H1 (cell line): ENCODE measurements around the gene ACBD4. TPM values are rescaled to one million over a fixed set of nuclear protein-coding genes. Genes with fewer than 3 reads are reported as not detected.

Experiments
- CTCF ChIA-PET: fragments of 300-600 bp; sonication (Branson Sonifier 250); formaldehyde crosslinking; loops from one replicate; lab custom pipeline; 2021; ENCODE audit not compliant: partially characterized antibody; lab: Charles Lee
- POLR2A ChIA-PET: fragments of 300-600 bp; sonication (Branson Sonifier 250); formaldehyde crosslinking; loops from one replicate; lab custom pipeline; 2021; ENCODE audit warnings: inconsistent platforms; ENCODE audit not compliant: partially characterized antibody; lab: Charles Lee
- DNase-seq, 2 experiments: peaks; one replicate each; pipeline versions ENCODE4 v3.0.0 to v3.0.0-alpha.2; 2010 to 2022; ENCODE audit warnings: low spot score in 2 of 2, low read depth in 1 of 2, mixed read lengths in 1 of 2
- FAIRE-seq: peaks from 2 replicates; lab custom pipeline; 2011; peaks lifted over from hg19 to GRCh38; lab: Jason Lieb, UNC
- H2AFZ ChIP-seq: 2 replicates; pipeline ENCODE4 v1.8.1; 2012; ENCODE audit warnings: low read length, inconsistent platforms
- H2AK5ac ChIP-seq: 2 replicates; pipeline ENCODE4 v1.6.1; 2013; ENCODE audit warnings: low read depth, low read length
- H2BK120ac ChIP-seq: replicated peaks from 2 replicates; pipeline ENCODE3; 2013; ENCODE audit warnings: low read depth, low read length, inconsistent platforms
- H2BK12ac ChIP-seq: 2 replicates; pipeline ENCODE4 v1.6.1; 2013; ENCODE audit warnings: low read depth, low read length
- H2BK15ac ChIP-seq: 2 replicates; pipeline ENCODE4 v1.6.1; 2013; ENCODE audit warnings: low read length
- H2BK20ac ChIP-seq: 2 replicates; pipeline ENCODE4 v1.6.1; 2013; ENCODE audit warnings: low read length
- H2BK5ac ChIP-seq: 2 replicates; pipeline ENCODE4 v1.6.1; 2013; ENCODE audit warnings: low read depth, low read length
- H3K14ac ChIP-seq: 2 replicates; pipeline ENCODE4 v1.6.1; 2013; ENCODE audit warnings: inconsistent platforms; ENCODE audit not compliant: insufficient read length
- H3K18ac ChIP-seq: 2 replicates; pipeline ENCODE4 v1.6.1; 2013; ENCODE audit warnings: low read length; ENCODE audit errors: extremely low read depth
- H3K23ac ChIP-seq: 2 replicates; pipeline ENCODE4 v1.6.1; 2013; ENCODE audit warnings: inconsistent platforms; ENCODE audit not compliant: insufficient read length
- H3K23me2 ChIP-seq: 2 replicates; pipeline ENCODE4 v1.6.1; 2013; ENCODE audit warnings: low read depth, low read length
- H3K27ac ChIP-seq: 2 replicates; pipeline ENCODE4 v1.6.1; 2011; ENCODE audit warnings: low read depth, low read length, inconsistent platforms
- H3K27me3 ChIP-seq, 4 experiments: replicated peaks in 1 of 4; 1 replicate in 1 of 4; 2 replicates in 3 of 4; pipeline versions ENCODE4 v1.6.1 to v1.8.1; 2011 to 2013; ENCODE audit warnings: low read length in 3 of 4, mild to moderate bottlenecking in 3 of 4, inconsistent platforms in 2 of 4, mixed read lengths in 2 of 4, moderate library complexity in 1 of 4; ENCODE audit not compliant: control insufficient read depth in 3 of 4, insufficient read depth in 3 of 4; ENCODE audit errors: extremely low read depth in 1 of 4
- H3K36me3 ChIP-seq, 4 experiments: 2 replicates each; pipeline versions ENCODE4 v1.6.1 to v1.8.1; 2011 to 2013; ENCODE audit warnings: mild to moderate bottlenecking in 4 of 4, low read length in 3 of 4, moderate library complexity in 2 of 4, control low read depth in 1 of 4, inconsistent platforms in 1 of 4; ENCODE audit not compliant: insufficient read depth in 4 of 4, control insufficient read depth in 2 of 4
- H3K4ac ChIP-seq: replicated peaks from 2 replicates; pipeline ENCODE3; 2013; ENCODE audit warnings: low read length, low read depth, mixed read lengths, inconsistent platforms; ENCODE audit not compliant: insufficient read length
- H3K4me1 ChIP-seq, 4 experiments: replicated peaks in 1 of 4; 1 replicate in 1 of 4; 2 replicates in 3 of 4; pipeline versions ENCODE4 v1.6.1 to v1.8.1; 2011 to 2013; ENCODE audit warnings: low read length in 3 of 4, inconsistent platforms in 2 of 4, mixed read lengths in 1 of 4; ENCODE audit not compliant: insufficient read depth in 4 of 4, control insufficient read depth in 3 of 4
- H3K4me2 ChIP-seq, 2 experiments: 2 replicates each; pipeline versions ENCODE4 v1.6.1 to v1.8.1; 2011 to 2013; ENCODE audit warnings: low read depth in 2 of 2, low read length in 2 of 2, control low read depth in 1 of 2, inconsistent platforms in 1 of 2, mild to moderate bottlenecking in 1 of 2; ENCODE audit not compliant: insufficient read depth in 1 of 2
- H3K4me3 ChIP-seq, 4 experiments: fragments of 200-600, 300-600 bp in 1 of 4; sonication (generic), shearing (Covaris generic), sonication (Bioruptor Twin) in 1 of 4; 2 replicates each; pipeline versions ENCODE4 v1.5.1 to v1.8.1; 2011 to 2016; ENCODE audit warnings: low read length in 4 of 4, low read depth in 3 of 4, control low read depth in 2 of 4, inconsistent platforms in 2 of 4, mild to moderate bottlenecking in 2 of 4, mixed read lengths in 1 of 4, moderate library complexity in 1 of 4; ENCODE audit not compliant: insufficient read depth in 2 of 4; ENCODE audit errors: extremely low read depth in 1 of 4
- H3K56ac ChIP-seq: replicated peaks from 2 replicates; pipeline ENCODE3; 2013; ENCODE audit warnings: low read depth, mild to moderate bottlenecking, mixed read lengths, low read length, inconsistent platforms; ENCODE audit not compliant: insufficient read length
- H3K79me1 ChIP-seq: 2 replicates; pipeline ENCODE4 v1.6.1; 2013; ENCODE audit warnings: low read depth, low read length, control low read depth
- H3K79me2 ChIP-seq, 2 experiments: 2 replicates each; pipeline versions ENCODE4 v1.6.1 to v1.8.1; 2012 to 2013; ENCODE audit warnings: low read length in 2 of 2, mild to moderate bottlenecking in 2 of 2, inconsistent platforms in 1 of 2; ENCODE audit not compliant: insufficient read depth in 2 of 2, control insufficient read depth in 1 of 2
- H3K9ac ChIP-seq, 4 experiments: replicated peaks in 1 of 4; 1 replicate in 1 of 4; 2 replicates in 3 of 4; pipeline versions ENCODE4 v1.6.1 to v1.8.1; 2011 to 2013; ENCODE audit warnings: low read depth in 3 of 4, low read length in 3 of 4, control low read depth in 2 of 4, mild to moderate bottlenecking in 2 of 4, moderate library complexity in 2 of 4, inconsistent platforms in 1 of 4; ENCODE audit errors: extremely low read depth in 1 of 4
- H3K9me3 ChIP-seq, 2 experiments: 2 replicates each; pipeline versions ENCODE4 v1.6.1 to v1.8.1; 2012 to 2013; ENCODE audit warnings: mild to moderate bottlenecking in 2 of 2, moderate library complexity in 2 of 2, control low read depth in 1 of 2, inconsistent platforms in 1 of 2, low read depth in 1 of 2, low read length in 1 of 2, mixed read lengths in 1 of 2; ENCODE audit not compliant: insufficient read depth in 2 of 2
- H4K20me1 ChIP-seq, 2 experiments: replicated peaks in 1 of 2; 2 replicates each; pipeline versions ENCODE3 to v1.8.1; 2011 to 2013; ENCODE audit warnings: inconsistent platforms in 2 of 2, low read length in 2 of 2, mild to moderate bottlenecking in 1 of 2; ENCODE audit not compliant: insufficient read depth in 2 of 2, control insufficient read depth in 1 of 2
- H4K5ac ChIP-seq: 2 replicates; pipeline ENCODE4 v1.6.1; 2013; ENCODE audit warnings: low read length, low read depth, mixed read lengths, inconsistent platforms; ENCODE audit not compliant: insufficient read length
- H4K8ac ChIP-seq: 2 replicates; pipeline ENCODE4 v1.8.0; 2013; ENCODE audit warnings: mild to moderate bottlenecking, moderate library complexity, low read length, inconsistent platforms; ENCODE audit not compliant: insufficient read depth; ENCODE audit errors: extremely low read depth
- H4K91ac ChIP-seq: replicated peaks from 2 replicates; pipeline ENCODE3; 2013; ENCODE audit warnings: low read length, mixed read lengths, inconsistent platforms; ENCODE audit not compliant: insufficient read length
- CEBPB ChIP-seq: IDR thresholded peaks from 2 replicates; pipeline ENCODE4 v1.6.1; 2012; ENCODE audit warnings: low read depth, low read length
- CHD1 ChIP-seq: IDR thresholded peaks from 2 replicates; pipeline ENCODE4 v1.6.1; 2012; ENCODE audit warnings: low read depth, low read length, improper control_type of control experiment
- CREB1 ChIP-seq: IDR thresholded peaks from 2 replicates; pipeline ENCODE4 v1.6.1; 2012; ENCODE audit warnings: inconsistent platforms
- JUND ChIP-seq: IDR thresholded peaks from 2 replicates; pipeline ENCODE4 v1.6.1; 2011; ENCODE audit warnings: mild to moderate bottlenecking, improper control_type of control experiment, low read length
- KDM4A ChIP-seq: IDR thresholded peaks from one replicate; pipeline ENCODE4 v1.7.1; 2012; ENCODE audit warnings: low read depth, mild to moderate bottlenecking, moderate library complexity, low read length, inconsistent platforms; ENCODE audit not compliant: severe bottlenecking
- RNF2 ChIP-seq: fragments of 200-900, 300-1000 bp; sonication (generic); IDR thresholded peaks from 2 replicates; pipeline ENCODE4 v1.7.1; 2016; ENCODE audit warnings: borderline replicate concordance, low read depth, mild to moderate bottlenecking, antibody characterized with exemption, low read length; ENCODE audit not compliant: poor library complexity, severe bottlenecking; ENCODE audit errors: missing control alignments
- TEAD4 ChIP-seq: IDR thresholded peaks from 2 replicates; pipeline ENCODE4 v1.6.1; 2012; ENCODE audit warnings: low read depth, low read length, inconsistent platforms, mixed read lengths
- WGBS, 2 experiments: shearing (Covaris generic) in 1 of 2; methylation state at CpG; one replicate each; pipeline versions ENCODE4 v1.1.6 to v1.1.7; 2013 to 2015; ENCODE audit warnings: low lambda C conversion rate in 2 of 2, mixed read lengths in 2 of 2, inconsistent platforms in 1 of 2, low coverage in 1 of 2, missing lambda C conversion rate in 1 of 2; ENCODE audit not compliant: insufficient replicate concordance in 2 of 2, insufficient coverage in 1 of 2, insufficient read length in 1 of 2; ENCODE audit errors: extremely low coverage in 1 of 2, missing lambda C conversion rate in 1 of 2; 5-methylcytosine and 5-hydroxymethylcytosine counted together
- polyA plus RNA-seq, 7 experiments: library from polyadenylated mRNA; depleted of rRNA in 3 of 7; stranded (reverse) in 5 of 7; unstranded in 2 of 7; fragments of >200 nt in 5 of 7; fragments of 200-250 nt in 2 of 7; gene quantifications; 1 replicate in 5 of 7; 2 replicates in 1 of 7; 4 replicates in 1 of 7; pipeline versions ENCODE4 v1.2.1 to v1.2.3, GENCODE V29; 2011 to 2013; ENCODE audit warnings: missing spikeins in 2 of 7, mixed read lengths in 2 of 7
- total RNA-seq: library from RNA; stranded (reverse); fragmentation: NEBNext Ultra II Directional; extraction: Animal tissue kit (Norgen Biotek cat#: 25700); gene quantifications from 2 replicates; pipeline ENCODE4 v1.2.1, GENCODE V29; 2021
- TF ChIP-seq, protein P1 (sequence below): IDR thresholded peaks from 2 replicates; pipeline ENCODE4 v1.6.1; 2012; ENCODE audit warnings: low read length, inconsistent platforms
- TF ChIP-seq, protein P2 (sequence below): IDR thresholded peaks from 2 replicates; pipeline ENCODE4 v1.6.1; 2011; ENCODE audit warnings: low read length, improper control_type of control experiment

The ACBD4 gene
- total and polyA plus RNA-seq, 2 of the 8 experiments (the other 6 are each of a cell fraction or from before 2014, with no cell fraction given), result 7.3 to 10.7 TPM

DNA sequence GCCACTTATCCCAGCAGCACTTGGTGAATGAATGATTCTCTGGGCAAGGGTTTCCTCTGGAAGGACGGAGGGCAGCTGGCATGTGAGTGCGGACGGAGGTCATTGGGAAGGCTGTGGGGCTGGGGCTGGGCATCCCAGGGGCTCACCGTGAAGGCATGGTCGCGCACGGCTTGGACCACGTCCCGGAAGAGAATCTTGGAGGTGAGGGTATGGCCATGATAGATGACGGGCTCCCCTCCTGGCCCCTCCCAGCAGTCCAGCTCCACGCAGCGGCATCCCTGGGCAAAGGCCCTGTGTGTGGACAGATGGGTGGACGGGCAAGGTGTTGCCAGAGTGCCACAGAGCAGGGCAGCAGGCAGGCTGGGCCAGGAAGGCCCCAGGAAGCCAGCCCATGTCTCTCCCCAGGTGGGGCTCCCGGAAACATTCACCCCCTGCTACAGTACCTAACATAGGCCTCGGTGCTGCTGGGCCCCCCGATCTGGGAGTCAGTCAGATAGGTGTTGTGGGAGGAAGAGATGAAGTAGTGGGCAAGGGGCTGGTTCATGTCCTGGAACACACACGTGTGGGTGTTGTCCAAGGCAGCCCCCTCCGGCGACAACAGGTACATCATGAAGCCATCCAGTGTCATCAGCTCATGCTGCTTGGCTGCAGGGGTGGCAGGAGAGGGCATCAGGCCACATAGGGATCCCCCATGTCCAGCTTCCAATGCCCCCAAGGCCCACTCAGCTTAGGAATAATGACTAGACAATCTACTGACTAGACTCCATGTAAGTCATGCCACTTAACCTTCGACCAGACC is 17.4 kb upstream of the ACBD4 start:
- CTCF ChIA-PET, result interaction anchor here (0.5 to 4.7 kb wide), 17 partner anchors 12 to 198 kb away, joined by 3 to 50 read pairs (median 4); partner anchors contain the start of genes ACBD4 and PLCD3
- no peak overlapping the region for H3K4ac ChIP-seq
- H2AFZ ChIP-seq, result no peak overlapping the region
- H4K20me1 ChIP-seq, result peaks cover 0 to 2% of the 10 kb centered on the region in 2 experiments
- no peaks in the 10 kb centered on the region for H3K36me3 ChIP-seq
- 90% methylated on average over 19 of the region's 20 CpGs; no CpG with 5 or more reads in 1 of the 2 experiments for whole genome bisulfite sequencing, 2 experiments
- H4K8ac ChIP-seq, result no peak overlapping the region
- H2BK120ac ChIP-seq, result no peak overlapping the region
- DNase-seq (no peak), FAIRE-seq (no peak)
- no peak overlapping the region for H4K5ac ChIP-seq
- peaks cover 0 to 9% (median 5%) of the 10 kb centered on the region in 4 experiments; a peak in 3 of 7 replicates for H3K4me1 ChIP-seq
- no peak overlapping the region for H4K91ac ChIP-seq
- H3K79me1 ChIP-seq, result no peaks in the 10 kb centered on the region
- no peak overlapping the region for H2BK20ac ChIP-seq
- H3K23ac ChIP-seq, result no peak overlapping the region
- no peak overlapping the region for H2BK12ac ChIP-seq
- H2BK15ac ChIP-seq, result no peak overlapping the region
- H3K56ac ChIP-seq, result no peak overlapping the region
- no peak overlapping the region for H2BK5ac ChIP-seq
- no peaks in the 10 kb centered on the region for H3K23me2 ChIP-seq
- no peak overlapping the region for H3K14ac ChIP-seq
- no peak overlapping the region for H3K4me2 ChIP-seq
- no peak overlapping the region for H3K4me3 ChIP-seq
- POLR2A ChIA-PET, result interaction anchor here (0.7 to 2.0 kb wide), 9 partner anchors 9 to 43 kb away, joined by 3 to 10 read pairs (median 5); partner anchors contain the start of gene HEXIM1
- H3K27ac ChIP-seq, result no peak overlapping the region
- H3K27me3 ChIP-seq, result no peaks in the 10 kb centered on the region
- H3K9ac ChIP-seq, result no peak overlapping the region; a peak in 1 of 7 replicates
- no peaks in the 10 kb centered on the region for H3K79me2 ChIP-seq
- no peak overlapping the region for H2AK5ac ChIP-seq
- no peak overlapping the region for H3K18ac ChIP-seq
- H3K9me3 ChIP-seq, result no peaks in the 10 kb centered on the region
- TF ChIP-seq, protein P1, sequence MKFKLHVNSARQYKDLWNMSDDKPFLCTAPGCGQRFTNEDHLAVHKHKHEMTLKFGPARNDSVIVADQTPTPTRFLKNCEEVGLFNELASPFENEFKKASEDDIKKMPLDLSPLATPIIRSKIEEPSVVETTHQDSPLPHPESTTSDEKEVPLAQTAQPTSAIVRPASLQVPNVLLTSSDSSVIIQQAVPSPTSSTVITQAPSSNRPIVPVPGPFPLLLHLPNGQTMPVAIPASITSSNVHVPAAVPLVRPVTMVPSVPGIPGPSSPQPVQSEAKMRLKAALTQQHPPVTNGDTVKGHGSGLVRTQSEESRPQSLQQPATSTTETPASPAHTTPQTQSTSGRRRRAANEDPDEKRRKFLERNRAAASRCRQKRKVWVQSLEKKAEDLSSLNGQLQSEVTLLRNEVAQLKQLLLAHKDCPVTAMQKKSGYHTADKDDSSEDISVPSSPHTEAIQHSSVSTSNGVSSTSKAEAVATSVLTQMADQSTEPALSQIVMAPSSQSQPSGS, result no peak
- TF ChIP-seq RNF2 (no peak), JUND (no peak), KDM4A (no peak), CEBPB (no peak), CREB1 (no peak), TEAD4 (no peak), CHD1 (no peak)
- TF ChIP-seq, protein P2, sequence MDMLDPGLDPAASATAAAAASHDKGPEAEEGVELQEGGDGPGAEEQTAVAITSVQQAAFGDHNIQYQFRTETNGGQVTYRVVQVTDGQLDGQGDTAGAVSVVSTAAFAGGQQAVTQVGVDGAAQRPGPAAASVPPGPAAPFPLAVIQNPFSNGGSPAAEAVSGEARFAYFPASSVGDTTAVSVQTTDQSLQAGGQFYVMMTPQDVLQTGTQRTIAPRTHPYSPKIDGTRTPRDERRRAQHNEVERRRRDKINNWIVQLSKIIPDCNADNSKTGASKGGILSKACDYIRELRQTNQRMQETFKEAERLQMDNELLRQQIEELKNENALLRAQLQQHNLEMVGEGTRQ, result no peak
